Measurements from ENCODE around the gene PER1. TPM values are rescaled to one million over a fixed set of nuclear protein-coding genes. Genes with fewer than 3 reads are reported as not detected.

PER1 gene
- total and polyA plus RNA-seq, 2 of the 13 experiments (the other 11 are each of a cell fraction or from before 2014, with no cell fraction given): 2.6 to 3.6 TPM

GRCh38 chr17:8159459-8160223 is 7.4 kb upstream of the PER1 start:
- no TSS peak for BruUV-seq (replicated peaks)
- Histone ChIP-seq H3K4me3 (replicated peaks in 1 of 3; ENCODE audit: insufficient read depth in 1 of 3, low read depth in 2 of 3, low read length in 3 of 3) (no peak overlapping the region), H3K27me3 (ENCODE audit: control insufficient read depth in 1 of 2, insufficient read depth in 2 of 2, low read length in 2 of 2) (no peaks in the 10 kb centered on the region; a peak in 1 of 5 replicates), H3K4me1 (ENCODE audit: insufficient read depth, low read length) (peaks cover 59% of the 10 kb centered on the region), H3K9me3 (ENCODE audit: low read length) (no peaks in the 10 kb centered on the region), H2AFZ (ENCODE audit: low read length) (no peak overlapping the region), H3K36me3 (replicated peaks in 1 of 2; ENCODE audit: control insufficient read depth in 1 of 2, insufficient read depth in 2 of 2, low read length in 2 of 2) (peaks cover 1 to 7% of the 10 kb centered on the region in 2 experiments; a peak in 3 of 5 replicates), H3K27ac (ENCODE audit: extremely low read length, insufficient read depth, low read length) (no peak overlapping the region), H3K9ac (ENCODE audit: insufficient read depth, low read depth, low read length) (no peak overlapping the region), H3K4me2 (ENCODE audit: low read depth, low read length) (no peak overlapping the region), H4K20me1 (ENCODE audit: insufficient read depth, low read length) (no peaks in the 10 kb centered on the region), H3K79me2 (ENCODE audit: insufficient read depth, low read length) (peaks cover 18% of the 10 kb centered on the region)
- TF ChIP-seq NR2F1 (CRISPR knock-in tag; IDR thresholded peaks at IDR 0.05) (no peak), RFX1 (IDR thresholded peaks at IDR 0.05) (no peak)
- whole genome bisulfite sequencing (ENCODE audit: low lambda C conversion rate): 94% methylated on average over 4 of the region's 4 CpGs
- ATAC-seq: no peak
- no peak for FAIRE-seq
- in situ Hi-C loops (cut with HindIII; ENCODE audit: extremely low pct_ligation_motif_present, low pct_unique_long_range_greater_than_20kb): loop anchor here (5.0 kb wide), 1 partner anchor 37 kb away; the partner anchor contains the start of gene HES7
- POLR2A ChIA-PET: interaction anchor here (1.9 to 2.0 kb wide), 2 partner anchors 13 to 14 kb away, joined by 11 to 18 read pairs; no protein-coding TSS in a partner anchor
- DNase-seq (ENCODE audit: low spot score): no peak
- intact Hi-C loops (cut with micrococcal nuclease; ENCODE audit: unreplicated experiment): no loop called here
- CTCF ChIA-PET (ENCODE audit: low intra/inter-chr PET ratio, low total read pairs): interaction anchor here (0.6 to 2.3 kb wide), 3 partner anchors 21 to 38 kb away, joined by 3 to 28 read pairs (median 4); no protein-coding TSS in a partner anchor

GRCh38 chr17:8159032-8159400 is 6.8 kb upstream of the PER1 start:
- Histone ChIP-seq H2AFZ (ENCODE audit: low read length) (no peak overlapping the region), H3K9me3 (ENCODE audit: low read length) (no peaks in the 10 kb centered on the region), H4K20me1 (ENCODE audit: insufficient read depth, low read length) (no peaks in the 10 kb centered on the region), H3K27me3 (ENCODE audit: control insufficient read depth in 1 of 2, insufficient read depth in 2 of 2, low read length in 2 of 2) (no peaks in the 10 kb centered on the region; a peak in 1 of 5 replicates), H3K27ac (ENCODE audit: extremely low read length, insufficient read depth, low read length) (no peak overlapping the region), H3K4me3 (replicated peaks in 1 of 3; ENCODE audit: insufficient read depth in 1 of 3, low read depth in 2 of 3, low read length in 3 of 3) (no peak overlapping the region), H3K36me3 (replicated peaks in 1 of 2; ENCODE audit: control insufficient read depth in 1 of 2, insufficient read depth in 2 of 2, low read length in 2 of 2) (peaks cover 1 to 7% of the 10 kb centered on the region in 2 experiments; a peak in 3 of 5 replicates), H3K79me2 (ENCODE audit: insufficient read depth, low read length) (peaks cover 18% of the 10 kb centered on the region), H3K9ac (ENCODE audit: insufficient read depth, low read depth, low read length) (no peak overlapping the region), H3K4me1 (ENCODE audit: insufficient read depth, low read length) (peaks cover 59% of the 10 kb centered on the region), H3K4me2 (ENCODE audit: low read depth, low read length) (peak overlapping the region; percentile 64; the same call in 1 of the 2 replicates)
- no peak for DNase-seq (ENCODE audit: low spot score)
- in situ Hi-C loops (cut with HindIII; ENCODE audit: extremely low pct_ligation_motif_present, low pct_unique_long_range_greater_than_20kb) (loop anchor here (5.0 kb wide), 1 partner anchor 37 kb away; the partner anchor contains the start of gene HES7), intact Hi-C loops (cut with micrococcal nuclease; ENCODE audit: unreplicated experiment) (no loop called here)
- 50% methylated on average over 2 of the region's 3 CpGs for WGBS (ENCODE audit: low lambda C conversion rate)
- no TSS peak for BruUV-seq (replicated peaks)
- ATAC-seq: no peak
- POLR2A ChIA-PET: interaction anchor here (1.9 kb wide), 1 partner anchor 14 kb away, joined by 18 read pairs; no protein-coding TSS in a partner anchor
- CTCF ChIA-PET (ENCODE audit: low intra/inter-chr PET ratio, low total read pairs): interaction anchor here (1.8 to 2.3 kb wide), 2 partner anchors 21 to 37 kb away, joined by 4 to 28 read pairs; no protein-coding TSS in a partner anchor
- FAIRE-seq: no peak
- no peak for TF ChIP-seq RBFOX2 (IDR thresholded peaks at IDR 0.05; ENCODE audit: low read depth, low read length)
- TF ChIP-seq ZNF747 (CRISPR knock-in tag; IDR thresholded peaks at IDR 0.05; ENCODE audit: borderline replicate concordance): no peak
- TF ChIP-seq AKNA (CRISPR knock-in tag; IDR thresholded peaks at IDR 0.05; ENCODE audit: borderline replicate concordance): no peak
- no peak for TF ChIP-seq ATF7-NPFF (CRISPR knock-in tag; IDR thresholded peaks at IDR 0.05; ENCODE audit: low read depth)
- no peak for TF ChIP-seq JUNB (CRISPR knock-in tag; IDR thresholded peaks at IDR 0.05; ENCODE audit: borderline replicate concordance)
- no peak for TF ChIP-seq FIP1L1 (IDR thresholded peaks at IDR 0.05; ENCODE audit: borderline replicate concordance, insufficient read depth, low read depth, low read length)
- TF ChIP-seq TEAD2 (CRISPR knock-in tag; IDR thresholded peaks at IDR 0.05): no peak
- TF ChIP-seq GLMP (CRISPR knock-in tag; IDR thresholded peaks at IDR 0.05; ENCODE audit: borderline replicate concordance): no peak

Data from HepG2 (cell line).